ENCODE results near the gene TLR10.
"Not testable (repeated sequence)": the region's sequence is repeated elsewhere in the genome, so short reads cannot be mapped to it uniquely, and the experiment has no call there.

TLR10 gene, protein sequence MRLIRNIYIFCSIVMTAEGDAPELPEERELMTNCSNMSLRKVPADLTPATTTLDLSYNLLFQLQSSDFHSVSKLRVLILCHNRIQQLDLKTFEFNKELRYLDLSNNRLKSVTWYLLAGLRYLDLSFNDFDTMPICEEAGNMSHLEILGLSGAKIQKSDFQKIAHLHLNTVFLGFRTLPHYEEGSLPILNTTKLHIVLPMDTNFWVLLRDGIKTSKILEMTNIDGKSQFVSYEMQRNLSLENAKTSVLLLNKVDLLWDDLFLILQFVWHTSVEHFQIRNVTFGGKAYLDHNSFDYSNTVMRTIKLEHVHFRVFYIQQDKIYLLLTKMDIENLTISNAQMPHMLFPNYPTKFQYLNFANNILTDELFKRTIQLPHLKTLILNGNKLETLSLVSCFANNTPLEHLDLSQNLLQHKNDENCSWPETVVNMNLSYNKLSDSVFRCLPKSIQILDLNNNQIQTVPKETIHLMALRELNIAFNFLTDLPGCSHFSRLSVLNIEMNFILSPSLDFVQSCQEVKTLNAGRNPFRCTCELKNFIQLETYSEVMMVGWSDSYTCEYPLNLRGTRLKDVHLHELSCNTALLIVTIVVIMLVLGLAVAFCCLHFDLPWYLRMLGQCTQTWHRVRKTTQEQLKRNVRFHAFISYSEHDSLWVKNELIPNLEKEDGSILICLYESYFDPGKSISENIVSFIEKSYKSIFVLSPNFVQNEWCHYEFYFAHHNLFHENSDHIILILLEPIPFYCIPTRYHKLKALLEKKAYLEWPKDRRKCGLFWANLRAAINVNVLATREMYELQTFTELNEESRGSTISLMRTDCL

DNA sequence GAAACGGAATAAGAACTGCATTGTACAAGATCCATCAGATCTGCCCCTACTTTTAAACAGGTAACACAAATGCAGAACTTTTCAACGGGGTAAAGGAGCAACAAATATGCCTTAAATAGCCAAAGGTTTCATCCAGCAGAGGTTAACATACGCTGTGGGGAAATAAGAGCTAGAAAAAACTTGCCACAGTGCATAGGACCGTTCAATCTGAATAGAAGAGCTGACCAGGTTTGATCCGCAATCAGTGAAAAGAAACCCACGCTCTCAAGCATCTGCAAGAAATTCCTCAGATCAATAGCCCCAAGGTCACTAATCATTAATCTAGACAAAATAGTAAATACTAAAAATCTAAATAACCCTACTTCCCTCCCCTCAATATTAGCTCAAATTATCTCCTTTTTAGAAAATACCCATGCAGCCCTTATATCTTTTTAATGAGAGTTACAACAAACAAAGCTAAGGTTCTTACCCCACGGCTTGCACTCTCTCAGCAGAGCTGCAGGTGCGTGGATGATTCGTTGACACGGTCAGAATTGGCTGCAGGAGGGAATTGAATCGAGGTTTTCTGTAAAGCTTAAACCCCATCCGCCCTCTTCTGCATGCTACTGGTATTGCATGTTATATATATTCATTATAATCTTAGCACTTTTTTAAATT, at the start of gene TLR10:
Gene TLR10 (minus strand): TSS at position 539 of the 657 bp plus-strand sequence. CDS start 7,400 bp downstream, outside the sequence.
- no peak for DNase-seq (ENCODE audit: low read depth)

DNA sequence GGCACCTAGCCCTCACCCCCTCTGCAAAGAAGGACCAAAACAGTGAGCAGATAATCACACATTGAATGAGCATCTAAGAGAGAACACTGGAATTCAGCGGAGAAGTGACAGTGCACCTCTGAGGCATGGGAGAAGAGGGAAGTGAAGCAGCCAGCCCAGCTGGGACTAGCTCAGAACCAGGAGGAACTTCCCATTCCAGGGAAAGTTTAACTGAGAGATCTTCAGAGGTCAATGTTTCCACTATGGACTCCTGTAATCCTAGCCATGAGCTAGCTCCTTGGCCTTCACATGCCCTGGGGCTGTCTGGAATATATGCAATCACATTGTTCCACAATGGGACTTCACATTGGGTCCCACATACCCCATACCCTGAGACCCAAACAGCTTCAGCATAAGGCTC, 49.4 kb upstream of the TLR10 start:
- no peak for DNase-seq (ENCODE audit: low read depth)

DNA sequence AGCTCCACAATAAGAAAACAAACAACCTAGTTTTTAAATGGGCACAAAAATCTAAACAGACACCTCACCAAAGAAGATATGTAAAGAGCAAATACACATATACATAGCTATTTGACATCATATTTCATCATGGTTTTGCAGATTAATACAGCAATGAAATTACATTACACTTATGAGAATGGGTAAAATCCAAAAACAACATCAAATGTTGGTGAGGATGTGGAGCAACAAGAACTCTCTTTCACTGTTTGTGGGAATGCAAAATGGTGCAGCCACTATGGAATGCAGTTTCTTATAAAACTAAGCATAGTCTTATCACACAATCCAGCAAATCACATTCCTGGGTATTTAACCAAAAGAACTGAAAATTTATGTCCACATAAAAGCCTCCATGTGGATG, 48.9 kb upstream of the TLR10 start:
- DNase-seq (ENCODE audit: low read depth): no peak

DNA sequence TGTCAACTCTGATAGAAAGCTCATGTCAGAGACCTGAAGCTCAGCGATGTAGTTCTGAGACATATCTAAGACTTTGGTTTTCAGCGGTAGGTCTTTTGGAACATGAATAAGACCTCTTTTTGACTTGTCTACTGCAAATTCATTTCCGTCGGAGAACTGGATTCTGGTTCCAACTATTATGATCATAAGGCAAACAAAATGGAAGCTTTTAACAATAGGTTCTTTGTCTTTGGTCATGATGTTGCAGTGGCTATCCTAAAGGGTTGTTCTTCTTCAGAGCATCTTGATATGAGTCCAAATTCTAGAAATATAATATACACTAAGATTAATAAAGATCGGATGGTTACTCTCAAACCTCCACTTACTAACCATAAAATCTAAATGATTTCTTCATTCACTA, 46.4 kb upstream of the TLR10 start:
- no peak for DNase-seq (ENCODE audit: low read depth)

DNA sequence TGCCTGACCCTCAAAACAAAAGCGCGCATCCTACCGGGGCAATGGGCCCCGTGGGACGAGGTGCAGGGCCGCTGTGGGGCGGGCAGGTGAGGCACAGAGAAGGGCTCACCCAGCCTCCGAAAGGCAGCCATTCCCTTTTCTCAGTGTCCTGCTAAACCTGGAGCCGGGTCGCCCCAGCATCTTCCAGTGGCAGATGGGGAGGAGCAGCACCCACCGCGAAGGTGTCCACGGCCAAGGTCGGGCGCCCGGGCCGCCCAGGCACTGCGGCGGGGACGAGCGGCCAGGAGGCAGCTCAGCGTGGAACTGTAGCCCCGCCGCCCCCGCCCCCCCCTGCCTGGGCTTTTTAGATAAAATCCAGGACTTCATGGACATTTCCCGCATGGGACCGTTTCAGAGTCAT, 41.0 kb upstream of the TLR10 start:
- DNase-seq (ENCODE audit: low read depth): no peak

DNA sequence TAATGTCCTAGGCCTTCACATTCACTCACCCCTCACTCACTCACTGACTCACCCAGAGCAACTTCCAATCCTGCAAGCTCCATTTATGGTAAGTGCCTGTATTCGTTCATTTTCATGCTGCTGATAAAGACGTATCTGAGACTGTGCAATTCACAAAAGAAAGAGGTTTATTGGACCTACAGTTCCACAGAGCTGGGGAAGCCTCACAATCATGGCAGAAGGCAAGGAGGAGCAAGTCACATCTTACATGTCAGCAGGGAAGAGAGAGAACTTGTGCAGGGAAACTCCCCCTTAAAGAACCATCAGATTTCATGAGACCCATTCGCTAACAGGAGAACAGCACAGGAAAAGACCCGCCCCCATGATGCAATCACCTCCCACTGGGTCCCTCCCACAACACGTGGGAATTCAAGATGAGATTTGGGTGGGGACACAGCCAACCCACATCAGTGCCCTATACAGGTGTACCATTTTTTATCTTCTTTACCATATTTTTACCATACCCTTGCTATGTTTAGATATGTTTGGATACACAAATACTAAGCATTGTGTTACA, 40.0 kb upstream of the TLR10 start:
- DNase-seq (ENCODE audit: low read depth): no peak

DNA sequence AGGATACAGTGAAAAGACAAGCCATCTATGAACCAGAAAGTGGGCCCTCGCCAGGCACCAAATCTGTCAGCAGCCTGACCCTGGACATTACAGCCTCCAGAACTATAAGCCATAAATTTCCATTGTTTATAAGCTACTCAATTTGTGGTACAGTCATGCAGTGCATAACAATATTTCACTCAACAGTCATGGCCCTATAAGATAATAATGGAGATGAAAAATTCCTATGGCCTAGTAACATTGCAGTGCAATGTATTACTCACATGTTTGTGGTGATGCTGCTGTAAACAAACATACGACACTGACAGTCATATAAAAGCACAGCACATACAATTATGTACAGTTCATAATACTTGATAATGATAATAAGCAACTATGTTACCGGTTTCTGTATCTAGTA, 38.9 kb upstream of the TLR10 start:
- DNase-seq (ENCODE audit: low read depth): no peak

DNA sequence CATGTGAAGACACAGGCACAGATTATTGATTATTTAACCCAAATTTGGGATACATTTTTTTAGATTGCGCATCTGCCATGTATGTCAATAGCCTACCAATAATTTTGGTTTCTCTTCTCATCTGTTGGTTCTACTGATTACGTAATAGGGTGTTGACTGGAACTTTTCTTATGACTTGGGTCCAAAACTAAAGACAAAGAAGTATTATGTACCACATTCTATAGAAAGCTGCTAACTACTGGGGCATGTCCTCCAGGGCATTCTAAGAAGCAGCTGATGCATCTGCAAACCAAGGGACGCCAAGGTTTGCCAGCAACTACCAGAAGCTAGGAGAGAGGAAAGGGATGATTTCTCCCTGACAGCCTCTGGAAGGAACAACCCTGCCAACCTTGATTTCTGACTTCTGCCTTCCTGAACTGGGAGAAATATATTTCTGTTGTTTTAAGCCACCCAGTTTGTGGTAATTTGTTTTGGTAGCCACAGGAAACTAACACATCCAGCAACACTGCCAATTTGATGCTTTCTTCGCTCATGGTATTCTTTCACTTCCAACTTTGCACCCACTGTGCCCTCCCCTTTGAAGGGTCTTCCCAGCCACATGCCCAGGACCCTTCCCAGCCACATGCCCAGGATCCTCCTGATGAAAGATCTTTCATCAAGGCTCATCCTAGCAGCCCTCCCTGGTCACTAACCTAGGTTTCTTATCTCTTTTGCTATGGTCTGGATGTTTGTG, 37.7 kb upstream of the TLR10 start:
- DNase-seq (ENCODE audit: low read depth): no peak

DNA sequence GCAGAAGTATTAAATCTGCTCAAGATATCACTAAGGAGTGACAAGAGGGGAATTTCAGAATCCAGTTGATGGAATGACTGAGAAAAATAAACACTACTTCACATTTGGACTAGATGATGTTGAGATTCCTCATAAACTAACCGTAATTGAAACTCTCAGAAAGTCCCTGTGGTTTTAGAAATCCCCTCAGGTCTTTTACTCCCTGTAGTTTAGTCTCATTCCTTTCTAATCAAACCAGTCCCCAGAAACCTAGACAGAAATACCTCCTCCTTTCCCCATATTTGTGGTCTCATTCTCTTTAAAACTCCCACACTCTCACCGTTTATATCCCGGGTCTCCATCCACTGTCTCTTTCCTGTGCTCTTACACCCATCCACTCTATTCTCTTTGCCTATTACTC, 36.8 kb upstream of the TLR10 start:
- DNase-seq (ENCODE audit: low read depth): no peak

DNA sequence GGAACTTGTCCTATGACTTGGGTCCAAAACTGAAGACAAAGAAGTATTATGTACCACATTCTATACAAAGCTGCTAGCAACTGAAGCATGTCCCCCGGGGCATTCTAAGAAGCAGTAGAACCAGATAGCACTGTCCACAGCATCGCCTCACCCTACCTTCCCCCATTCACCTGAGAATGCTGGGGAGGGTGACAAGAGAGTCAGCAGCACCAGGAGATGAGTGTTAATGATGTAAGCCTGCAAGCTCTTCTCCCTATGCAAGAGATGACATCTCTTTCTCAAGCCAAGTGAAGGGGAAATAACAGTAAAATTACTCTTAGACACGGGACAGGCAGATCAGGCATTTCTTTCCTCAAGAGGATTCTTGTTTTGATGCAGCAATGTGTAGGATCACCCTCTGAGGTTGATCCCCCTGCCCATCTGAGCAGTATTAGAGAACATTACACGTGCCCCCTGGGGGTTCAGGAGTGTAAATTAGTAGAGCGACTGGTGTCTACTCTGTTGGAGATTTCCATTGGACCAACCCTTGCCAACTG, 35.7 kb upstream of the TLR10 start:
- DNase-seq (ENCODE audit: low read depth): no peak

DNA sequence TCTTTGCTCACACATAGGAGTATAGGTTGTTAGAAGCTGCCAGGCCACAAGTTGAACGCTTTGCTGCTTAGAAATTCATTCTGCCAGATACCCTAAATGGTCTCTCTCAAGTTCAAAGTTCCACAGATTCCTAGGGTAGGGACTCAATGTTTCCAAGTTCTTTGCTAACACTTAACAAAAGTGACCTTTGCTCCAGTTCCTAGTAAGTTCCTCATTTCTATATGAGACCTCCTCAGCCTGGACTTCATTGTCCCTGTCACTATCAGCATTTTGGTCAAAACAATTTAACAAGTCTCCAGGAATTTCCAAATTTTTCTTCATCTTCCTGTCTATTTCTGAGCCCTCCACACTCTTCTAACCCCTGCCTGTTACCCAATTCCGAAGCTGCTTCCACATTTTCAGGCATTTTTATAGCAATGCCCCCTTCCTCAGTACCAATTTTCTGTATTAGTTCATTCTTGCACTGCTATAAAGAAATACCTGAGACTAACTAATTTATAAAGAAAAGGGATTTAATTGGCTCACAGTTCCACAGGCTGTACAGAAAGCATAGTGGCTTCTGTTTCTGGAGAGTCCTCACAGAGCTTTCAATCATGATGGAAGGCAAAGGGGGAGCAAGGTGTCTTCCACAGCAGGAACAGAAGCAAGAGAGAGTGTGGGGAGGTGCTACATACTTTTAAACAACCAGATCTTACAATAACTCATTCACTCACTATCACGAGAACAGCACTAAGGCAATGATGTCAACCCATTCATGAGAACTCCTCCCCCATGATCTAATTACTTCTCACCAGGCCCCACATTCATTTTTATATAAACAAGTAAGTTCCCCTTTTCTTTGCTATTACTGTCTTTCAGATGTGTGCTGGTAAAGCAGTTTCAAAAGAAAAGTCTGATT, 33.3 kb upstream of the TLR10 start:
- no peak for DNase-seq (ENCODE audit: low read depth)

DNA sequence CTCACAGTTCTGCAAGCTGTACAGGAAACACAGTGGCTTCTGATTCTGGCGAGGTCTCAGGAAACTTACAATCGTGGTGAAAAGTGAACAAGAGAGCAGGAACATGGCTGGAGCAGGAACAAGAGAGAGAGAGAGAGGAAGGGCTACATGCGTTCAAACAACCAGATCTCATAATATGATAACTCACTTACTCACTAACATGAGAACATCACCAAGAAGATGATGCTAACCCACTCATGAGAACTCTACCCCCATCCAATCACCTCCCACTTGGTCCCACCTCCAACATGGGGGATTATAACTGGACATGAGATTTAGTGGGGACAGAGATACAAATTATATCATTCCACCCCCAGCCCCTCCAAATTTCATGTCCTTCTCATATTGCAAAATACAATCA, 31.6 kb upstream of the TLR10 start:
- no peak for DNase-seq (ENCODE audit: low read depth)

DNA sequence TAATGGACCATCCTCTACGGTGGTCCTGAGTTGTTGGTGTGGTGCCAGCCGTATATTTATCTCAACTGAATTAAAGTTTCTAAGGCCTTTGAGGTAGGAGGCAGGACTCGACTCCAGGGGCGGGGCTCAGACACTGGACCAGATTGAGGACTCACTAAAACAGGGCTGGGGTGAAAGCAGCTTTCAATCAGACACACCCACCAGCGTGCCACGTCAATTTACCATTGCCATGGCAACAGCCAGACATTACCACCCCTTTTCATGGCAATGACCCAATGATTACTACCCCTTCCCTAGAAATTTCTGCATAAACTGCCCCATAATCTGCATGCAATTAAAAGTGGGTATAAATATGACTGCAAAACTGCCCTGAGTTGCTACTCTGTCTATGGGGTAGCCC, 28.5 kb upstream of the TLR10 start:
- no peak for DNase-seq (ENCODE audit: low read depth)

DNA sequence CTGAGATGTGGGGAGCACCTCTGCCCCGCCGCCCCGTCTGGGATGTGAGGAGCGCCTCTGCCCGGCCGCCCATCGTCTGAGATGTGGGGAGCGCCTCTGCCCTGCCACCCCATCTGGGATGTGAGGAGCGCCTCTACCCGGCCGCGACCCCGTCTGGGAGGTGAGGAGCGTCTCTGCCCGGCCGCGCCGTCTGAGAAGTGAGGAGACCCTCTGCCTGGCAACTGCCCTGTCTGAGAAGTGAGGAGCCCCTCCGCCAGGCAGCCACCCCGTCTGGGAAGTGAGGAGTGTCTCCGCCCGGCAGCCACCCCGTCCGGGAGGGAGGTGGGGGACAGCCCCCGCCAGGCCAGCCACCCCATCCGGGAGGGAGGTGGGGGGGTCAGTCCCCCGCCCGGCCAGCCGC, 24.7 kb upstream of the TLR10 start:
- not testable (repeated sequence) for DNase-seq (ENCODE audit: low read depth)

DNA sequence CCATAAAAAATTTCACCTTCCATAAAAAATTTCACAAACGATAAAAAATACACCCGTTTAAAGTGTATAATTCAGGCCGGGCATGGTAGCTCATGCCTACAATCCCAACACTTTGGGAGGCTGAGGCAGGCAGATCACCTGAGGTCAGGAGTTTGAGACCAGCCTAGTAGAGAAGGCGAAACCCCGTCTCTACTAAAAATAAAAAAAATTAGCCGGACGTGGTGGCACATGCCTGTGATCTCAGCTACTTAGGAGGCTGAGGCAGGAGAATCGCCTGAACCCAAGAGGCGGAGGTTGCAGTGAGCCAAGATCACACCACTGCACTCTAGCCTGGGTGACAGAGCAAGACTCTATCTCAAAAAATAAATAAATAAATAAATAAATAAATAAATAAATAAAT, 23.5 kb upstream of the TLR10 start:
- not testable (repeated sequence) for DNase-seq (ENCODE audit: low read depth)

DNA sequence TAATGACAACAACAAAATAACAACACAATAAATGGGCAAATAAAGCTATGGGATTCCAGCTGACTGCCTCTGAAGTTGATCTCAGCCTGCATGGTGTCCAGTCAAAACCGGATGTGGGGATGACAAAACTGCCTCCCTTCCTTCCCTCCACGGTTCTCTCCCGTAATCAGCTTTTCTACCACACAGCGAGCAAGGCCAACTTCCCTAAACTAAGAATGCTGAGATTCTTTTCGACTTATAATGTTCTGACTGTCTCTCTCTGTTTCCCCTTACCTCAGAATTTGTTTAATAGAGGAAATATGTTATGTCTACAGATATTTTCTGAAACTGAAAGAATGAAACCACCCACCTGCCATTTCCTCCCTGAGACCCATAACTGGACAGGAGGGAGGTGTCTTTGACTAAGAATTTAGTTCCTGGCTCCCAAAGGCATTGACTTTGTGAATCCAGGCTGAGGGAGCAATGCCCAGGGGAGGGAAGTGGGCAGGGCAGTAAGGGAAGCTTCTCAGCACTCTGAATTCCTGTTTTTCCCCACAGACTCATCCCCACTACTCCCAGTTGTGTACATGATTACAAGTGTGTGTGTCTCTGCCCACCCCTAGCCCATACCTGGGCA, 22.8 kb upstream of the TLR10 start:
- DNase-seq (ENCODE audit: low read depth): no peak

DNA sequence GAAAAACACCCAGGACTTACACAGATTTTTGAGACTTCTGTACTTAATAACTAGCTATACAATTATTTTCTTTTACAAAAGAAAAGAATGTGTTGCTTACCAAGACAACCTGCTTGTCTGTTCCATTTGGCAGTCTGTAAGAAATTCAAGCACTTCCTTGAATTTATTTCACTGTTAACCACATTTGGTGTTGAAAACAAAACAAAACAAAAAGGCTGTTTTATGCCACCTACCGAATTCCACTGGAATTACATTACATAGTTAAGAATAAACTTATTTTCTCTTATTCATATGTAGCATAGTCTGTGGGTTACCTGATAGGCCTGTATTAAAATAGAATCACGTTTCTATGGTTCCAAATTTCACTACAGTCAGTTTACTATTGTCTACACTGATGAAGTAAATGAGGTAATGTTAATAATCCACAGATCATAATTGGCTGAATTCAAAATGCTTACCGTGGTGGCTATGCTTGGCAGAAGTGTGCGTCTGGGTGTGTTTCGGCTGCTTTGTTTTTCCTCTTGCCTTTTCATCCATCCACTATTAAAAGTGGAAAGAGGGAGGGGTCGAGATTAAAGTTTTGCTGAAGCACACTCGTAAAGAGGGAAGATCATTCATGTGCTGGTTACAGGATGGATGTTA, 22.0 kb upstream of the TLR10 start, which contains the start of gene TLR1:
Gene TLR1 (minus strand): TSS at position 138 of the 642 bp plus-strand sequence. CDS start 5,960 bp downstream, outside the sequence.
- no peak for DNase-seq (ENCODE audit: low read depth)

DNA sequence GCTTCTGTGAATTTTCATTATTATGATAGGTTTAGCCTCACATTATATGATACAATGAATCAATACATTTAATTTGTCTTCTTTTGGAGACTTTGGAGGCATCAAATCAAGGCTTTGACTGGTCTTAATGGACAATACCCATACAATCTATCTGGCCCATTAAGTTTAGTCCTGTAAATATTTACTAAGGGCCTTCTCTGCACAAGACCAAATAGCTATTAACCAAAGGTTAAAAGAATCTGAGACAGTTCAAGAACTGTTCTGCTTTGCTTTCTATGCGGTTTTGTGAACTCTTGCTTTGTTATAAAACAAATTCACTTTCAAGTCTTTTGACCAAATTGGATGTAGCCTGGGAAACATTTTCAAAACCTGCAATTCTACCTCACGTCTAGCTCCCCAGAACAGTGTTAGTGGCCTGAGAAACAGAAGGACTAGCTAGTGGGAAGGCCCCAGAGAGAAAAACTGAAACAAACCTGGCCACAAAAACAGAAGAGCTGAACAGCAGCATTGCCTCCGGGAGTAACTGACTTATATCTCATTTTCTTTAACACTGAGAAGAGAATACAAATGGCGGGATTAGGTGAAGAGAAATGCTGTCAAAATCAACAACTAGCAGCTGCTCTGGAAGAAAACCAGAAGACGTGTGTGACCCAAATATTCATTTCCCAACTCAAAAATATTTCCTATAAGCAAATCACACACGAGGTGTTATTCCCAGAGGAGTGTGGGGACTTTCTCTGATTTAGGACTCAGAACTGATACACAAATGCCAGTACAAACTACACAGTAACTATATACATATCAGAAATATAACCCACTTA, 21.3 kb upstream of the TLR10 start:
- DNase-seq (ENCODE audit: low read depth): no peak
